IMR-90 (cell line): ENCODE data around the gene USP7. TPM values are rescaled to one million over a fixed set of nuclear protein-coding genes. Genes with fewer than 3 reads are reported as not detected.
A peak's percentile ranks its signal among the peaks of the same experiment; 100 is the strongest.

ENCODE experiments used
- ATAC-seq: fragments of 200-7000 bp; cut with Tn5 transposase; 2 replicates; pipeline ENCODE4 v1.9.1; 2020; ENCODE audit warnings: low read depth, mild to moderate bottlenecking, moderate library complexity
- BruUV-seq: library from RNA; stranded (reverse); fragments of 400-500 nt; replicated peaks from 2 replicates; lab custom pipeline; 2021; lab: Mats Ljungman, UMichigan
- CTCF ChIA-PET: fragments of 300-600 bp; formaldehyde crosslinking; extraction: SDS; loops from one replicate; lab custom pipeline; 2021; ENCODE audit warnings: antibody characterized with exemption; lab: Yijun Ruan, JAX
- POLR2A ChIA-PET: fragments of 300-600 bp; sonication (Branson Sonifier 250); formaldehyde crosslinking; loops from one replicate; lab custom pipeline; 2022; ENCODE audit warnings: antibody characterized with exemption; ENCODE audit not compliant: unreplicated experiment; lab: Charles Lee
- DNase-seq: peaks from one replicate; pipeline ENCODE4 v3.0.0; 2013
- H2AFZ ChIP-seq: replicated peaks from 2 replicates; pipeline ENCODE3; 2013; ENCODE audit warnings: low read length, mild to moderate bottlenecking; ENCODE audit not compliant: poor library complexity
- H2AK5ac ChIP-seq: 2 replicates; pipeline ENCODE4 v1.6.1; 2013; ENCODE audit warnings: low read depth, low read length, inconsistent platforms
- H2AK9ac ChIP-seq: replicated peaks from 2 replicates; pipeline ENCODE3; 2013; ENCODE audit warnings: mild to moderate bottlenecking, low read depth, low read length, moderate library complexity; ENCODE audit not compliant: poor library complexity
- H2BK120ac ChIP-seq: 2 replicates; pipeline ENCODE4 v1.6.1; 2013; ENCODE audit warnings: low read depth, low read length, inconsistent platforms
- H2BK15ac ChIP-seq: 3 replicates; pipeline ENCODE4 v1.6.1; 2013; ENCODE audit warnings: low read depth, low read length, inconsistent platforms
- H2BK20ac ChIP-seq: 2 replicates; pipeline ENCODE4 v1.6.1; 2013; ENCODE audit warnings: low read depth, mild to moderate bottlenecking, inconsistent platforms, low read length, moderate library complexity
- H2BK5ac ChIP-seq: 2 replicates; pipeline ENCODE4 v1.6.1; 2013; ENCODE audit warnings: mild to moderate bottlenecking, low read depth, low read length, inconsistent platforms; ENCODE audit not compliant: poor library complexity, severe bottlenecking
- H3K14ac ChIP-seq: replicated peaks from 2 replicates; pipeline ENCODE4 v1.6.1; 2013; ENCODE audit warnings: low read depth, low read length, inconsistent platforms
- H3K18ac ChIP-seq: 2 replicates; pipeline ENCODE4 v1.6.1; 2013; ENCODE audit warnings: low read depth, low read length, control low read depth
- H3K23ac ChIP-seq: 2 replicates; pipeline ENCODE4 v1.6.1; 2013; ENCODE audit warnings: low read depth, low read length, inconsistent platforms
- H3K27ac ChIP-seq: 2 replicates; pipeline ENCODE4 v1.5.1; 2013; ENCODE audit warnings: mild to moderate bottlenecking, control low read depth, low read length; ENCODE audit not compliant: insufficient read depth
- H3K27me3 ChIP-seq: 2 replicates; pipeline ENCODE4 v1.6.1; 2013; ENCODE audit warnings: low read length; ENCODE audit not compliant: control insufficient read depth, insufficient read depth
- H3K36me3 ChIP-seq: 2 replicates; pipeline ENCODE4 v1.6.1; 2013; ENCODE audit warnings: low read length, mixed read lengths; ENCODE audit not compliant: control insufficient read depth, insufficient read depth
- H3K4ac ChIP-seq: 2 replicates; pipeline ENCODE4 v1.6.1; 2013; ENCODE audit warnings: low read depth, low read length, inconsistent platforms
- H3K4me1 ChIP-seq: 2 replicates; pipeline ENCODE4 v1.6.1; 2013; ENCODE audit warnings: low read length, mixed read lengths; ENCODE audit not compliant: control insufficient read depth, insufficient read depth
- H3K4me2 ChIP-seq: 2 replicates; pipeline ENCODE4 v1.6.1; 2013; ENCODE audit warnings: low read depth, mild to moderate bottlenecking, control low read depth, low read length, moderate library complexity
- H3K4me3 ChIP-seq: 2 replicates; pipeline ENCODE4 v1.5.1; 2013; ENCODE audit warnings: low read depth, mild to moderate bottlenecking, control low read depth, low read length, moderate library complexity; ENCODE audit not compliant: insufficient read depth
- H3K56ac ChIP-seq: 2 replicates; pipeline ENCODE4 v1.6.1; 2013; ENCODE audit warnings: low read length, inconsistent platforms; ENCODE audit not compliant: insufficient read depth; ENCODE audit errors: extremely low read depth
- H3K79me1 ChIP-seq, 2 experiments: 2 replicates each; pipeline ENCODE4 v1.6.1; 2013; ENCODE audit warnings: low read length in 2 of 2, inconsistent platforms in 1 of 2, low read depth in 1 of 2
- H3K9ac ChIP-seq: 2 replicates; pipeline ENCODE4 v1.6.1; 2013; ENCODE audit warnings: low read depth, low read length, control low read depth
- H3K9me1 ChIP-seq: 2 replicates; pipeline ENCODE4 v1.6.1; 2013; ENCODE audit warnings: low read length, inconsistent platforms; ENCODE audit not compliant: insufficient read depth
- H3K9me3 ChIP-seq: 2 replicates; pipeline ENCODE4 v1.6.1; 2013; ENCODE audit warnings: low read length; ENCODE audit not compliant: control insufficient read depth, insufficient read depth
- H4K20me1 ChIP-seq: 2 replicates; pipeline ENCODE4 v1.6.1; 2013; ENCODE audit warnings: low read length, inconsistent platforms; ENCODE audit not compliant: insufficient read depth
- H4K5ac ChIP-seq: 2 replicates; pipeline ENCODE4 v1.6.1; 2013; ENCODE audit warnings: mild to moderate bottlenecking, low read depth, low read length, control low read depth
- H4K8ac ChIP-seq, 2 experiments: 2 replicates each; pipeline ENCODE4 v1.6.1; 2013; ENCODE audit warnings: low read depth in 2 of 2, low read length in 2 of 2, control low read depth in 1 of 2, inconsistent platforms in 1 of 2
- H4K91ac ChIP-seq: 2 replicates; pipeline ENCODE4 v1.6.1; 2013; ENCODE audit warnings: low read depth, low read length, inconsistent platforms; ENCODE audit not compliant: insufficient read depth
- CHD1 ChIP-seq: IDR thresholded peaks from 2 replicates; pipeline ENCODE4 v1.6.1; 2012; ENCODE audit warnings: low read depth, low read length, improper control_type of control experiment
- NFE2L2 ChIP-seq: fragments of 150-350 bp; IDR thresholded peaks from 2 replicates; pipeline ENCODE4 v1.6.1; 2016; ENCODE audit warnings: low read depth, mild to moderate bottlenecking, low read length
- RFX5 ChIP-seq: IDR thresholded peaks from 2 replicates; pipeline ENCODE4 v1.8.0; 2012; ENCODE audit warnings: low read depth, mild to moderate bottlenecking, low read length, moderate library complexity
- WGBS, 2 experiments: methylation state at CpG; one replicate each; pipeline versions ENCODE4 v1.1.5 to v1.1.7; 2013; ENCODE audit warnings: missing lambda C conversion rate in 2 of 2; ENCODE audit not compliant: insufficient read length in 1 of 2; ENCODE audit errors: extremely low coverage in 2 of 2; 5-methylcytosine and 5-hydroxymethylcytosine counted together
- dilution Hi-C: fragments of 300-500 bp; cut with HindIII; formaldehyde crosslinking; loops from one replicate; pipeline ENCODE4 v1.14.3; 2018; ENCODE audit warnings: low sequenced_read_pairs; ENCODE audit not compliant: unreplicated experiment
- in situ Hi-C: fragments of 300-500 bp; cut with MboI; formaldehyde crosslinking; loops from 3 replicates; pipeline ENCODE4 v1.14.3; 2019; ENCODE audit warnings: low sequenced_read_pairs, inconsistent platforms, mixed read lengths
- intact Hi-C: fragments of 100-400 bp; cut with micrococcal nuclease; formaldehyde crosslinking; loops from 2 replicates; pipeline ENCODE4 v1.10.0; 2022
- polyA plus RNA-seq, 3 experiments: library from polyadenylated mRNA; depleted of rRNA; stranded (reverse); fragments of >200 nt; gene quantifications; 2 replicates each; pipeline ENCODE4 v1.2.3, GENCODE V29; 2012; ENCODE audit warnings: low replicate concordance in 1 of 3
- total RNA-seq: library from RNA; depleted of rRNA; stranded (reverse); fragments of >200 nt; gene quantifications from 2 replicates; pipeline ENCODE4 v1.2.3, GENCODE V29; 2012
- TF ChIP-seq, protein P1 (sequence below): fragments of 150-350 bp; IDR thresholded peaks from 2 replicates; pipeline ENCODE4 v1.6.1; 2017; ENCODE audit warnings: mild to moderate bottlenecking, antibody characterized with exemption, low read length, low read depth

Gene USP7
- total and polyA plus RNA-seq, 2 of the 4 experiments (the other 2 are of a cell fraction) = 17.8 to 28.3 TPM

GRCh38 chr16:8967132-8967821, 3.6 kb upstream of the USP7 start:
- Histone ChIP-seq H2BK120ac (no peak overlapping the region), H3K36me3 (no peaks in the 10 kb centered on the region), H2BK5ac (no peak overlapping the region), H3K27me3 (no peaks in the 10 kb centered on the region), H3K4me2 (no peak overlapping the region), H4K91ac (no peak overlapping the region), H3K56ac (no peak overlapping the region), H2AK9ac (no peak overlapping the region), H3K9ac (no peak overlapping the region), H2AFZ (no peak overlapping the region), H4K8ac (no peak overlapping the region), H3K23ac (no peak overlapping the region), H2BK20ac (no peak overlapping the region), H2BK15ac (no peak overlapping the region), H3K9me3 (no peaks in the 10 kb centered on the region), H3K14ac (no peak overlapping the region), H3K4me3 (no peak overlapping the region), H3K27ac (no peak overlapping the region), H3K4ac (no peak overlapping the region), H3K9me1 (no peaks in the 10 kb centered on the region), H3K4me1 (peaks cover under 1% of the 10 kb centered on the region; the same call in 1 of the 2 replicates), H3K18ac (no peak overlapping the region), H3K79me1 (peaks cover 0 to 9% of the 10 kb centered on the region in 2 experiments; a peak in 2 of 4 replicates), H4K20me1 (peaks cover 5% of the 10 kb centered on the region), H4K5ac (no peak overlapping the region), H2AK5ac (no peak overlapping the region)
- DNase-seq = no peak
- no TSS peak for BruUV-seq
- ChIA-PET CTCF (interaction anchor here (0.5 to 1.2 kb wide), 3 partner anchors 27 to 78 kb away, joined by 4 to 7 read pairs (median 4); no protein-coding TSS in a partner anchor), POLR2A (interaction anchor here (0.6 to 0.7 kb wide), 2 partner anchors 42 to 102 kb away, joined by 4 to 6 read pairs; no protein-coding TSS in a partner anchor)
- WGBS, 2 experiments = no CpG with 5 or more reads among the region's 8 CpGs
- in situ Hi-C loops (loop anchor here (10.0 kb wide), 1 partner anchor 128 kb away; the partner anchor contains the start of gene HAPSTR1), intact Hi-C loops (loop anchor here (5.0 kb wide), 1 partner anchor 40 kb away; no protein-coding TSS in a partner anchor), dilution Hi-C loops (no loop called here)
- no peak for ATAC-seq
- TF ChIP-seq CHD1 (no peak), RFX5 (no peak), NFE2L2 (peak; percentile 57)
- TF ChIP-seq, protein P1, sequence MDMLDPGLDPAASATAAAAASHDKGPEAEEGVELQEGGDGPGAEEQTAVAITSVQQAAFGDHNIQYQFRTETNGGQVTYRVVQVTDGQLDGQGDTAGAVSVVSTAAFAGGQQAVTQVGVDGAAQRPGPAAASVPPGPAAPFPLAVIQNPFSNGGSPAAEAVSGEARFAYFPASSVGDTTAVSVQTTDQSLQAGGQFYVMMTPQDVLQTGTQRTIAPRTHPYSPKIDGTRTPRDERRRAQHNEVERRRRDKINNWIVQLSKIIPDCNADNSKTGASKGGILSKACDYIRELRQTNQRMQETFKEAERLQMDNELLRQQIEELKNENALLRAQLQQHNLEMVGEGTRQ = no peak
